Upper lobe of left lung (tissue), 6 donors: ENCODE measurements around the gene CCDC120. TPM values are rescaled to one million over a fixed set of nuclear protein-coding genes. Genes with fewer than 3 reads are reported as not detected.

Experiments
- ATAC-seq, 2 donors: fragments of 200-7000 bp; cut with Tn5 transposase; one replicate each; pipeline ENCODE4 v1.9.1; 2022; ENCODE audit warnings: mild to moderate bottlenecking in 2 of 2, moderate library complexity in 2 of 2; ENCODE audit not compliant: low FRiP score in 2 of 2
- DNase-seq, 2 donors: peaks; one replicate each; pipeline ENCODE4 v3.0.0-alpha.2; 2019 to 2020
- H3K27ac ChIP-seq, 4 donors: fragments of 200-600 bp; sonication (generic); one replicate each; pipeline ENCODE4 v1.5.1; 2016 to 2019
- H3K27me3 ChIP-seq, 4 donors: fragments of 200-600 bp; sonication (generic); one replicate each; pipeline ENCODE4 v1.5.1; 2017 to 2019
- H3K36me3 ChIP-seq, 4 donors: fragments of 200-600 bp; sonication (generic); one replicate each; pipeline ENCODE4 v1.5.1; 2016 to 2019
- H3K4me1 ChIP-seq, 4 donors: fragments of 200-600 bp; sonication (generic); one replicate each; pipeline ENCODE4 v1.5.1; 2018 to 2019
- H3K4me3 ChIP-seq, 4 donors: fragments of 200-600 bp; sonication (generic); one replicate each; pipeline ENCODE4 v1.5.1; 2017 to 2019; ENCODE audit warnings: mild to moderate bottlenecking in 2 of 4, moderate library complexity in 1 of 4
- H3K9me3 ChIP-seq, 4 donors: fragments of 200-600 bp; sonication (generic); one replicate each; pipeline ENCODE4 v1.5.1; 2018 to 2019
- EP300 ChIP-seq, 4 donors: sonication (generic); formaldehyde crosslinking; IDR thresholded peaks; one replicate each; pipeline ENCODE4 v1.5.1; 2017; ENCODE audit warnings: antibody characterized with exemption in 4 of 4, control low read depth in 2 of 4
- POLR2A ChIP-seq, 4 donors: fragments of 450-650 bp; IDR thresholded peaks; one replicate each; pipeline ENCODE4 v1.5.1; 2016 to 2017; ENCODE audit warnings: antibody characterized with exemption in 4 of 4, mild to moderate bottlenecking in 2 of 4
- POLR2AphosphoS5 ChIP-seq, 2 donors: sonication (generic); formaldehyde crosslinking; IDR thresholded peaks; one replicate each; pipeline ENCODE4 v1.5.1; 2017; ENCODE audit warnings: antibody characterized with exemption in 2 of 2
- WGBS, 2 donors: methylation state at CpG; one replicate each; pipeline ENCODE4 v1.1.5; 2017 to 2018; 5-methylcytosine and 5-hydroxymethylcytosine counted together
- total RNA-seq, 6 donors: library from RNA; depleted of rRNA in 4 of 6; stranded (reverse); fragments of >200 nt in 4 of 6; gene quantifications; one replicate each; pipeline versions ENCODE4 v1.1.0 to v1.2.1, GENCODE V29; 2016 to 2021
- TF ChIP-seq, protein P1 (sequence below), 6 experiments: fragments of 450-650 bp in 4 of 6; fragments of 200-600 bp in 2 of 6; sonication (generic) in 2 of 6; IDR thresholded peaks; one replicate each; pipeline ENCODE4 v1.5.1; 2016 to 2019; ENCODE audit warnings: antibody characterized with exemption in 6 of 6
- donor health status: DM: no; HTN: no; CAD: no; lungs with moderate emphysema.
- donor health status: DM: no; HTN: yes; CAD: no; lungs with severe emphysema.

Gene CCDC120
- total RNA-seq, 6 donors from 2014 or later = 6.0 to 13.5 (median 9.9) TPM

DNA sequence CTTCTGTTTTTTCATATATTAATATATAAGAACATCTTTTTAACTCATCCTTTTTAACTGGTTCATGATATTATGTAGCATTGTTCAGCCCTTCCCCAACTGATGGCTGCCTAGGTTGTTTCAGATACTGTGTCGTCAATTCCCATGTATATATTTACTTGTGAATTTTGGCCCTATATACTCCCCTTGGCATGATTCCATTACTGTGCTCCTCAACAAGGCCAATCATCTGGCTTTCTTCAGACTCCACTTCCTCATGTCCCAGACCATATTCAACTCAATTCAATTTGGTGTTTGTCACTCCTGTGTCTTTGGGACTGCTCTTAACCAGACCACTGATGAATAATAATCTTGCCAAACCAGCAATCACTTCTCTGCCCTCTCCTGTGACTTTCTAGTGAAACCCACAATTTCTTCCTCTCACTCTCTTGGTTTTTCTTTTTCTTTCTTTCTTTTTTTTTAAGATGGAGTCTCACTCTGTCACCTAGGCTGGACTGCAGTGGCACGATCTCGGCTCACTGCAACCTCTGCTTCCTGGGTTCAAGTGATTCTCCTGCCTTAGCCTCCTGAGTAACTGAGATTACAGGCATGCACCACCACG is 23.6 kb downstream of the CCDC120 start:
- DNase-seq = no peak
- peaks cover 4 to 10% (median 5%) of the 10 kb centered on the region in 4 donors for H3K4me1 ChIP-seq

DNA sequence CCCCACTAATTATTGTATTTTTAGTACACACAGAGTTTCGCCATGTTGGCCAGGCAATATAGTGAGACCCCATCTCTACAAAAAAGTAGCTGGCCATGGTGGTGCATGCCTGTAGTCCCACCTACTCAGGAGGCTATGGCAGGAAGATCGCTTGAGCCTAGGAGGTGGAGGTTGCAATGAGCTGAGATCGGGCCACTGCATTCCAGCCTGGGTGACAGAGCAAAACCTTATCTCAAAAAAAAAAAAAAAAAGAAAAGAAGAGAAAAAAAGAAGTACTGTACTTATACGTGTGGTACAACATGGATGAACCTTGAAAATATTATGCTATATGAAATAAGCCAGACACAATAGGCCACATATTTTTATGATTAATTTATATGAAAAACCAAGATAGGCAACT is 30.8 kb downstream of the CCDC120 start:
- ATAC-seq (no peak), DNase-seq (no peak)
- 83 to 86% methylated on average over 3 to 4 of the region's 4 CpGs for WGBS, 2 donors
- no peaks in the 10 kb centered on the region for H3K27me3 ChIP-seq
- H3K36me3 ChIP-seq = no peaks in the 10 kb centered on the region
- no peaks in the 10 kb centered on the region for H3K9me3 ChIP-seq
- H3K4me1 ChIP-seq = no peaks in the 10 kb centered on the region
- TF ChIP-seq POLR2A (IDR thresholded peaks at IDR 0.05) = no peak
- TF ChIP-seq, protein P1, sequence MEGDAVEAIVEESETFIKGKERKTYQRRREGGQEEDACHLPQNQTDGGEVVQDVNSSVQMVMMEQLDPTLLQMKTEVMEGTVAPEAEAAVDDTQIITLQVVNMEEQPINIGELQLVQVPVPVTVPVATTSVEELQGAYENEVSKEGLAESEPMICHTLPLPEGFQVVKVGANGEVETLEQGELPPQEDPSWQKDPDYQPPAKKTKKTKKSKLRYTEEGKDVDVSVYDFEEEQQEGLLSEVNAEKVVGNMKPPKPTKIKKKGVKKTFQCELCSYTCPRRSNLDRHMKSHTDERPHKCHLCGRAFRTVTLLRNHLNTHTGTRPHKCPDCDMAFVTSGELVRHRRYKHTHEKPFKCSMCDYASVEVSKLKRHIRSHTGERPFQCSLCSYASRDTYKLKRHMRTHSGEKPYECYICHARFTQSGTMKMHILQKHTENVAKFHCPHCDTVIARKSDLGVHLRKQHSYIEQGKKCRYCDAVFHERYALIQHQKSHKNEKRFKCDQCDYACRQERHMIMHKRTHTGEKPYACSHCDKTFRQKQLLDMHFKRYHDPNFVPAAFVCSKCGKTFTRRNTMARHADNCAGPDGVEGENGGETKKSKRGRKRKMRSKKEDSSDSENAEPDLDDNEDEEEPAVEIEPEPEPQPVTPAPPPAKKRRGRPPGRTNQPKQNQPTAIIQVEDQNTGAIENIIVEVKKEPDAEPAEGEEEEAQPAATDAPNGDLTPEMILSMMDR (IDR thresholded peaks at IDR 0.05) = no peak
- no peak for TF ChIP-seq EP300 (IDR thresholded peaks at IDR 0.05)
- no peak for TF ChIP-seq POLR2AphosphoS5 (IDR thresholded peaks at IDR 0.05)
- H3K27ac ChIP-seq = no peak overlapping the region
- H3K4me3 ChIP-seq = no peak overlapping the region

More for the DNA sequence above, 23.6 kb downstream of the CCDC120 start:
- no peaks in the 10 kb centered on the region for H3K9me3 ChIP-seq
- no peak overlapping the region for H3K4me3 ChIP-seq
- no peak overlapping the region for H3K27ac ChIP-seq
- H3K36me3 ChIP-seq = peaks cover 0 to 6% (median 3%) of the 10 kb centered on the region in 4 donors
- no peaks in the 10 kb centered on the region for H3K27me3 ChIP-seq
- 70 to 73% methylated on average over 4 of the region's 4 CpGs for WGBS, 2 donors
- no peak for ATAC-seq
- no peak for TF ChIP-seq POLR2AphosphoS5 (IDR thresholded peaks at IDR 0.05)
- TF ChIP-seq EP300 (IDR thresholded peaks at IDR 0.05) = no peak
- TF ChIP-seq, protein P1 (IDR thresholded peaks at IDR 0.05) = no peak
- TF ChIP-seq POLR2A (IDR thresholded peaks at IDR 0.05) = no peak

DNA sequence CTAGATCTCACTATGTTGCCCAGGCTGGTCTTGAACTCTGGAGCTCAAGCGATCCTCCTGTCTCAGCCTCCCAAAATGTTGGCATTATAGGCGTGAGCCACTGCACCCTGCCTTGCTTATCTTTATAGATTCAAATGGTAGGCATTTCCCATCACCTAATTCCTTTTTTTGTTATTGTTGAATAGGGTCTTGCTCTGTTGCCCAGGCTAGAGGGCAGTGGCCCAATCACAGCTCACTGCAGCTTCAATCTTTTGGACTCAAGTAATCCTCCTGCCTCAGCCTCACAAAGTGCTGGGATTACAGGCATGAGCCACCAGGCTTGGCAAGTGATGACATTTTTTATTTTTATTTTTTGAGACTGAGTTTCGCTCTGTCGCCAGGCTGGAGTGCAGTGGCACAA is 37.6 kb downstream of the CCDC120 start:
- no peak for ATAC-seq
- H3K36me3 ChIP-seq = no peaks in the 10 kb centered on the region
- TF ChIP-seq POLR2A (IDR thresholded peaks at IDR 0.05) (no peak), POLR2AphosphoS5 (IDR thresholded peaks at IDR 0.05) (no peak), EP300 (IDR thresholded peaks at IDR 0.05) (no peak)
- TF ChIP-seq, protein P1 (IDR thresholded peaks at IDR 0.05) = no peak
- no peak for DNase-seq
- no peak overlapping the region for H3K27ac ChIP-seq
- H3K9me3 ChIP-seq = peaks cover 0 to 4% (median 0%) of the 10 kb centered on the region in 4 donors
- H3K4me1 ChIP-seq = peaks cover 0 to under 1% (median 0%) of the 10 kb centered on the region in 4 donors
- no peaks in the 10 kb centered on the region for H3K27me3 ChIP-seq
- 95 to 96% methylated on average over 4 of the region's 4 CpGs for WGBS, 2 donors
- no peak overlapping the region for H3K4me3 ChIP-seq

DNA sequence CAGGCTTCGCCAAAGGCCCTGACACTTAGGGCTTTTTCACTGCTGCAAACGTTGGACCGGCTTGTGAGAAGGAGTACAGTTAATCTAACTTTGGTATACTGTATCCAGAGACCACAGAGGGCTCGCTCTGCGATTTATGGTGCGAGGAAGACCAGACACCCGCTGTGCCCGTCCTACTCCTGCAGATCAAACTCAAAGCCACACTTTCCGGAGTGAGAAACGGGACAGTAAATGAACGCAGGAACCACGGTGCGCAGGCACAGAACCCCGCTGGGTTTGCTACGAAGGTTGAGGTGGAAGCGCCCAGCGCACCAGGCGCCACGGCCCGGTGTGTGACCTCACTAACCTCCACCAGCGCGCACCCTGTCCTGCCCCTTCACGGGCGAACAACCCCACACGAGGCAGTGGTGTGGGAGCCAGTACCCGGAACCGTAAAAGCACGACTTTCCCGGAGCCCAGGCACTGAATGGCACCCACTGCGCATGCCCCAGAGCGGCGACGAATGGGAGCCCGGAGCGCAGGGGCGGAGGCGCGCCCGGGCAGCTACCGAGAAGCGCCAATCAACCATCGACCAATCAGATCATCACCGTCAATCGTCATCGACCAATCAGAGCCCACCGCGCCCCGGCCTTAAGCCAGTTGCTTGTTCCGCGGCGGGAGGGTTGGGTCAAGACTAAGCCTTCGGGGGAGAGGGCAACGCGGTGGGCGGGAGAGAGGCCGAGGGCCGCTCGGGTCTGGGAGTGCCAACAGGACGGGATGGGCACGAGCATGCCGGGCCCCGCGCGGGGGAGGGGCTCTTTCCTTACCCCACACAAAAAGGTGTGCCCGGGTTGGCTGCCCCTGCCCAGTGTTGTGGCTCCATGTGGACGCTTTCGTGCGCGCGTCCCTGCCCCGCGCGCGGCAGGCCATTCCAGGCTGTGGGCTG is 42.2 kb downstream of the CCDC120 start:
- H3K4me3 ChIP-seq = peak overlapping the region; percentile 36 to 68 (median 62)
- H3K9me3 ChIP-seq = peaks cover 0 to 4% (median 0%) of the 10 kb centered on the region in 4 donors
- peak; percentile 90 to 95 for DNase-seq
- no peaks in the 10 kb centered on the region for H3K27me3 ChIP-seq
- peaks cover 0 to 2% (median 0%) of the 10 kb centered on the region in 4 donors for H3K4me1 ChIP-seq
- H3K27ac ChIP-seq = peak overlapping the region; percentile 74 to 81 (median 80)
- H3K36me3 ChIP-seq = no peaks in the 10 kb centered on the region
- whole genome bisulfite sequencing, 2 donors = 49% methylated on average over 43 of the region's 74 CpGs; no CpG with 5 or more reads in 1 of the 2 donors
- TF ChIP-seq, protein P1 (IDR thresholded peaks at IDR 0.05) = peak in 1 of 6 experiments; percentile 9
- TF ChIP-seq POLR2AphosphoS5 (IDR thresholded peaks at IDR 0.05) (peak; percentile 60 to 70), EP300 (IDR thresholded peaks at IDR 0.05) (no peak), POLR2A (IDR thresholded peaks at IDR 0.05) (peak in 3 of 4 donors; percentile 49 to 71 (median 55))
- peak; percentile 96 to 99 for ATAC-seq
